Umbilical cord (tissue), 2 donors: ENCODE results near the gene LRRC26. TPM values are rescaled to one million over a fixed set of nuclear protein-coding genes. Genes with fewer than 3 reads are reported as not detected.

Experiments used
- DNase-seq: peaks from one replicate; pipeline ENCODE4 v3.0.0-alpha.2; 2015; ENCODE audit warnings: low spot score
- total RNA-seq: library from RNA; depleted of rRNA; stranded (reverse); fragments of >200 nt; gene quantifications from one replicate; pipeline ENCODE4 v1.2.3, GENCODE V29; 2014; ENCODE audit warnings: low replicate concordance; ENCODE audit not compliant: insufficient read depth

LRRC26 gene
- total RNA-seq, 1 donor from 2014 or later, result not detected

- DNase-seq, result no peak
Observed at GRCh38 chr9:137168573-137168903, 1.3 kb downstream of the LRRC26 start.

DNA sequence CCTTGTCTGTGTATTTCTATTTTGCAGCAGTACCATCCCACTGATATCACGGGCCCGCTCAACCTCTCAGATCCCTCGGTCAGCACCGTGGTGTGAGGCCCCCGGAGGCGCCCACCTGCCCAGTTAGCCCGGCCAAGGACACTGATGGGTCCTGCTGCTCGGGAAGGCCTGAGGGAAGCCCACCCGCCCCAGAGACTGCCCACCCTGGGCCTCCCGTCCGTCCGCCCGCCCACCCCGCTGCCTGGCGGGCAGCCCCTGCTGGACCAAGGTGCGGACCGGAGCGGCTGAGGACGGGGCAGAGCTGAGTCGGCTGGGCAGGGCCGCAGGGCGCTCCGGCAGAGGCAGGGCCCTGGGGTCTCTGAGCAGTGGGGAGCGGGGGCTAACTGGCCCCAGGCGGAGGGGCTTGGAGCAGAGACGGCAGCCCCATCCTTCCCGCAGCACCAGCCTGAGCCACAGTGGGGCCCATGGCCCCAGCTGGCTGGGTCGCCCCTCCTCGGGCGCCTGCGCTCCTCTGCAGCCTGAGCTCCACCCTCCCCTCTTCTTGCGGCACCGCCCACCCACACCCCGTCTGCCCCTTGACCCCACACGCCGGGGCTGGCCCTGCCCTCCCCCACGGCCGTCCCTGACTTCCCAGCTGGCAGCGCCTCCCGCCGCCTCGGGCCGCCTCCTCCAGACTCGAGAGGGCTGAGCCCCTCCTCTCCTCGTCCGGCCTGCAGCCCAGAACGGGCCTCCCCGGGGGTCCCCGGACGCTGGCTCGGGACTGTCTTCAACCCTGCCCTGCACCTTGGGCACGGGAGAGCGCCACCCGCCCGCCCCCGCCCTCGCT, 1.9 kb downstream of the LRRC26 start:
- DNase-seq, result no peak

GRCh38 chr9:137167277-137167746, 2.5 kb downstream of the LRRC26 start:
- DNase-seq, result no peak

DNA sequence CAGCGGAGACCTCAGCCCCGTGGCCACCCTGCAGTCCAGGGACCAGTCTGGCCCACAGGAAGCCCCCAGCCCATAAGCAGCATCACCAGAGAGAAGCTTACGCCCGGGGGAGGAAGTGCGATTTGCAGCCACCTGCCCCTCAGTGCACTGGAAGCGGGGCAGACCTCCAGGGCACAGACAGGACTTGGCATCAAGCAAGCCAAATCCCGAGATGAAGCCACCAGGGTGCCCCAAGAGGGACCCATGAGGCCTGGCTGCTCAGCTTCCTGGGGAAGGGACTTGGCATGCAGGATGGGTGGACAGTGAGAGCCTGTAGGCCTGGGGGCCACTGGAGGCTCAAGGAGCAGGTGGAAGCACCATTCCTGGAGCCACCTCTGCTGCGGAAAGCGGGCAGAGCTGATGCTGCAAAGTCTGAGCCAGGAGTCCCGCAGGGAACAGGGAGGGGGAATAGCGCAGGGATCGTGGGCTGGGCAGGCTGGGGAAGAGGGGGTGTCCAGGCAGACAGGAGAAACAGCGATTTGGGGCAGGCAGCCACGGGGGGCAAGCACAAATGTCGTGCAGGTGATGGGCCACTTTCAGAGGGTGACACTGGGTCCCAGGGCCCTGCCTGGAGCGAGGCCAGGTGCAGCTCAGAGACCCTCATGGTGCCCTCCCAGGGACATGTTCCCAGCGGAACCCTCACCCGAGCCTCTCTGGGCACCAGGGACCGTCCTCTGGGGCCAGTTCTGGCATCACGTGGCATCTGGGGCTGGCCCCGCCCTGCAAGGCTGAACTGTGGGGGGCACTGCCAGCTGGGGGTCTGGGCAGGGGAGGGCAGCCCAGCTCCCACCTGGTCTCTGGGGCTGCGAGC, 3.2 kb downstream of the LRRC26 start:
- DNase-seq, result no peak

- no peak for DNase-seq
Observed at GRCh38 chr9:137165250-137165836, 4.5 kb downstream of the LRRC26 start.

- DNase-seq, result no peak
Observed at GRCh38 chr9:137164370-137165249, 5.2 kb downstream of the LRRC26 start.

DNA sequence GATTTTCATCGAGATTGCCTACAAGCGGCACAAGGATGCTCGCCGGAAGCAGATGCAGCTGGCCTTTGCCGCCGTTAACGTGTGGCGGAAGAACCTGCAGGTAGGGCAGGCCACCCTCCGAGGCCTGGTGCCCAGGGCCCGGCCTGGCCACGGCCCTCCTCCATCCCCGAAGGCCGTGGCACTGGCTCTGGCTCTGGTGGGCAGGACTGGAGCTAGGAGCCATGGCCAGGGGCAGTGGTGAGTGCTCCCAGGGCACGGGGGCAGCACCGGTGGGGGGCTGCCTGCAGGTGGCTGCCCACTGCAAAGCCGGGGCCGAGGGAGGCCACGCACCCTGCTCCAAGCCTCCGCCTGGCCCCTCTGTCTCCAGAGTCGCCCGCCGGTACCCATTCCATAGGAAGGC, 6.0 kb downstream of the LRRC26 start:
- no peak for DNase-seq

- DNase-seq, result no peak
Observed at GRCh38 chr9:137163365-137163715, 6.5 kb downstream of the LRRC26 start.

DNA sequence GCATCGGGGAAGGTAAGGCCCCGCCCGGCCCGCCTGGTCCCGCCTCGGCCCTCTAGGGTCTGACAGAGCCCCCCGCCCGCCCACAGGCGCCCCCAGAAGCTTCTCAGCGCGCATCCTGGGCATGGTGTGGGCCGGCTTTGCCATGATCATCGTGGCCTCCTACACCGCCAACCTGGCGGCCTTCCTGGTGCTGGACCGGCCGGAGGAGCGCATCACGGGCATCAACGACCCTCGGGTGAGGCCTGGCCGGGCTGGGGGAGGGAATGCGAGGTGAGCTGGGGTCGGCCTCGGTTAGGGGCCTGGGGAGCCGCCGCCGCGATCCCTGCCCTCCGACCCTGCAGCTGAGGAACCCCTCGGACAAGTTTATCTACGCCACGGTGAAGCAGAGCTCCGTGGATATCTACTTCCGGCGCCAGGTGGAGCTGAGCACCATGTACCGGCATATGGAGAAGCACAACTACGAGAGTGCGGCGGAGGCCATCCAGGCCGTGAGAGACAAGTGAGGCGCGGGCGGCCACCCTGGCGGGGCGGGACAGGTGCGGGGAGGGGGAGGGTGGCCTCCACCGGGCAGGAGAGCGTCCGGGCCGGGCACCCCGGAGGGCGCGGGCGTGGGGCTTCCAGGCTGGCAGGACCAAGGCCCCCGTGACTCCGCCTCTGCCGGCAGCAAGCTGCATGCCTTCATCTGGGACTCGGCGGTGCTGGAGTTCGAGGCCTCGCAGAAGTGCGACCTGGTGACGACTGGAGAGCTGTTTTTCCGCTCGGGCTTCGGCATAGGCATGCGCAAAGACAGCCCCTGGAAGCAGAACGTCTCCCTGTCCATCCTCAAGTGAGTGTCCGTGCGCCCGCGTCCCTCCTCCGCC, 7.1 kb downstream of the LRRC26 start:
- DNase-seq, result no peak

DNA sequence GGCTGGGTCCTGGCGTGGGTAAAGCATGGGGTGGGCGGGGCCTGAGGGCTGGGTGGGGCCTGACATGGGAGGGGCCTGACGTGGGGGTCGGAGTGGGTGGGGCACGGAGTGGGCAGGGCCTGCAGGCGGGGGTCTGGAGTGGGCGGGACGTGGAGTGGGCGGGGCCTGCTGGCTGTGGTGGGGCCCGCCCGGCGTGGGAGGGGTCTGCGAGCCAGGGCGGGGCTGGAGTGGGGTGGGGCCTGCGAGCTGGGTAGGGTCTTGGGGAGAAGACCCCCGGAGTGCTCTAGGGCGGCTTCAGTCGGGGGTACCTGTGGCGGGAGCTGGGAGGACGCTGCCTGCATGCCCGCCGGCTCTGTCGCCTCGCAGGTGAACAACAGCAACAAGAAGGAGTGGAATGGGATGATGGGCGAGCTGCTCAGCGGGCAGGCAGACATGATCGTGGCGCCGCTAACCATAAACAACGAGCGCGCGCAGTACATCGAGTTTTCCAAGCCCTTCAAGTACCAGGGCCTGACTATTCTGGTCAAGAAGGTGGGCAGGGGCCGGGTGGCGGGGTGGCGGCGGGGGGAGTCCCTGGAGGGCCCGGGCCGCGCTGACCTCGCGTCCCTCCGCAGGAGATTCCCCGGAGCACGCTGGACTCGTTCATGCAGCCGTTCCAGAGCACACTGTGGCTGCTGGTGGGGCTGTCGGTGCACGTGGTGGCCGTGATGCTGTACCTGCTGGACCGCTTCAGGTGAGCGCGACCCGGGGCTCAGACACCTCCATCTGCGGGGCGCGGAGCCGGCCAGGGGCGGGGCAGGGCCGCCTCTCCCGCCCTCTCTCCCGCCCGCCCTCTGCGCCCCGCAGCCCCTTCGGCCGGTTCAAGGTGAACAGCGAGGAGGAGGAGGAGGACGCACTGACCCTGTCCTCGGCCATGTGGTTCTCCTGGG, 8.0 kb downstream of the LRRC26 start:
- DNase-seq, result no peak

- DNase-seq, result no peak
Observed at GRCh38 chr9:137160716-137161557, 8.9 kb downstream of the LRRC26 start.

GRCh38 chr9:137160054-137160425, 9.8 kb downstream of the LRRC26 start:
- no peak for DNase-seq

DNA sequence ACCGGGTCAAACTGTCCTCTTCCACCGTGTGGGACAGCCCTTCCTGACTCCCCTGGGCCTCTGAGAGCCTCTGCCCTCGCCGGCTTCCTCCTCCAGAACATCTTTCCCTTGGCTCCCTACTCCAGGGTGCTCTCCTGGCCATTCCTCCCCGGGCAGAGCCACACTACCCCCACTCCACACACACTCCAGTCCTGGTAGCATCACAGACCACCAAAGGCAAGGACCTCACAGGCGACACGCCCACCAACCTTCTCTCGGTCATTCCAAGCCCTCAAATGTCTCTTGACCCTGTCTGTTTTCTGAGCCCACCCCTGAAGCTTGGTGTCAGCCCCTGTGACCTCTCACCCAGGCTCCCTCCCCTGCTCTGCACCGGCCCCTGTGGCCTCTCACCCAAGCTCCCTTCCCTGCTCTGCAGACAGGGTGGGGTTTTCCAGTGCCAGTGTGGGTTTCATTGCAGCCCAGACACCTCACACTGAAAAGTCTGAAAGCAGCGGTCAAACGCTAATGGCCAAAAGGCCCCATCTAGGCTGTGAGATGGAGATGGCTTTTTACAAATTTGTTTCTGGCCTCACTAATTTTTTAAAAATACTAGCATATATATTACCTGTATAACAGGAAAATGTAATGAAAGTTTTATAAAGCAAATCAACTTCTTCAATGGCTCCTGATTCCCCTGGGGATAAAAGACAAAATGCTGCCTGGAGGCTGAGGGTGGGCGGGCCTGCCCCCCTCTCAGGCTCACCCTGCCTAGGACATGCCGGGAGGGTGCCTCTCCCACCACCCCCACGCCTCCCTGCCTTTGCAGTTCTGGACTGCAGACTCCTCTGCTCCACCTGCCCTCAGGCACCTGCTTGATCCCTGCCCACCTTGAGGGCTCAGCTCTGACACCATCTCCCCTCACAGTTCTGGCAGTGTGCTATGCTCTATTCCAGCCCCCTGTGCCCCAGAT, 10.5 kb downstream of the LRRC26 start:
- no peak for DNase-seq

GRCh38 chr9:137158625-137159024, 11.2 kb downstream of the LRRC26 start:
- DNase-seq, result no peak

GRCh38 chr9:137157618-137158415, 12.0 kb downstream of the LRRC26 start:
- DNase-seq, result no peak

GRCh38 chr9:137156567-137157375, 13.1 kb downstream of the LRRC26 start:
- DNase-seq, result no peak
